ENCODE measurements around the gene NPFF.
"Not testable (repeated sequence)": the region's sequence is repeated elsewhere in the genome, so short reads cannot be mapped to it uniquely, and the experiment has no call there.

NPFF gene

GRCh38 chr12:53481939-53482586 lies 25.2 kb downstream of the NPFF start:
- Histone ChIP-seq H3K9ac (no peak overlapping the region), H2AFZ (no peak overlapping the region), H3K27me3 (ENCODE audit: control insufficient read depth, insufficient read depth, low read length) (no peaks in the 10 kb centered on the region), H3K4me2 (ENCODE audit: low read length) (no peak overlapping the region), H3K79me2 (peaks cover 2% of the 10 kb centered on the region), H3K9me3 (ENCODE audit: control insufficient read depth, low read length) (no peaks in the 10 kb centered on the region), H3K27ac (no peak overlapping the region), H3K4me3 (ENCODE audit: low read depth, low read length) (no peak overlapping the region), H3K4me1 (peaks cover 5% of the 10 kb centered on the region), H3K36me3 (ENCODE audit: control insufficient read depth, insufficient read depth, low read length) (no peaks in the 10 kb centered on the region)
- TF ChIP-seq CTCF (IDR thresholded peaks at IDR 0.05) = peak; percentile 18

GRCh38 chr12:53481458-53481857 lies 25.8 kb downstream of the NPFF start:
- H3K4me3 ChIP-seq (ENCODE audit: low read depth, low read length); H2AFZ ChIP-seq; H3K36me3 ChIP-seq (ENCODE audit: control insufficient read depth, insufficient read depth, low read length); H3K9me3 ChIP-seq (ENCODE audit: control insufficient read depth, low read length); H3K79me2 ChIP-seq; H3K9ac ChIP-seq; H3K4me2 ChIP-seq (ENCODE audit: low read length); H3K27ac ChIP-seq; H3K27me3 ChIP-seq (ENCODE audit: control insufficient read depth, insufficient read depth, low read length): not testable (repeated sequence)
- H3K4me1 ChIP-seq = peaks cover 11% of the 10 kb centered on the region

- no peak overlapping the region for H2AFZ ChIP-seq
- H3K4me1 ChIP-seq = peaks cover 16% of the 10 kb centered on the region
- no peak overlapping the region for H3K4me2 ChIP-seq (ENCODE audit: low read length)
- H3K79me2 ChIP-seq = peaks cover 15% of the 10 kb centered on the region
- H3K9ac ChIP-seq = no peak overlapping the region
- H3K36me3 ChIP-seq (ENCODE audit: control insufficient read depth, insufficient read depth, low read length) = no peaks in the 10 kb centered on the region
- no peaks in the 10 kb centered on the region for H3K27me3 ChIP-seq (ENCODE audit: control insufficient read depth, insufficient read depth, low read length)
- H3K9me3 ChIP-seq (ENCODE audit: control insufficient read depth, low read length) = no peaks in the 10 kb centered on the region
- TF ChIP-seq CTCF (IDR thresholded peaks at IDR 0.05) = no peak
- H3K4me3 ChIP-seq (ENCODE audit: low read depth, low read length) = no peak overlapping the region
- H3K27ac ChIP-seq = no peak overlapping the region
Measured at GRCh38 chr12:53480491-53481442, 26.5 kb downstream of the NPFF start.

- Histone ChIP-seq H3K9me3 (ENCODE audit: control insufficient read depth, low read length) (no peaks in the 10 kb centered on the region), H3K4me2 (ENCODE audit: low read length) (no peak overlapping the region), H2AFZ (no peak overlapping the region), H3K79me2 (peaks cover 17% of the 10 kb centered on the region), H3K4me3 (ENCODE audit: low read depth, low read length) (no peak overlapping the region), H3K36me3 (ENCODE audit: control insufficient read depth, insufficient read depth, low read length) (no peaks in the 10 kb centered on the region), H3K4me1 (peaks cover 22% of the 10 kb centered on the region), H3K27me3 (ENCODE audit: control insufficient read depth, insufficient read depth, low read length) (no peaks in the 10 kb centered on the region), H3K9ac (no peak overlapping the region), H3K27ac (no peak overlapping the region)
- no peak for TF ChIP-seq CTCF (IDR thresholded peaks at IDR 0.05)
Measured at GRCh38 chr12:53479331-53479730, 28.0 kb downstream of the NPFF start.

- Histone ChIP-seq H3K4me1 (peaks cover 22% of the 10 kb centered on the region), H3K9me3 (ENCODE audit: control insufficient read depth, low read length) (no peaks in the 10 kb centered on the region)
- no peak for TF ChIP-seq CTCF (IDR thresholded peaks at IDR 0.05)
Measured at GRCh38 chr12:53478865-53479264, 28.4 kb downstream of the NPFF start.

More at GRCh38 chr12:53478865-53479264, 28.4 kb downstream of the NPFF start:
- Histone ChIP-seq H3K4me2 (ENCODE audit: low read length) (no peak overlapping the region), H3K79me2 (peaks cover 17% of the 10 kb centered on the region), H3K27me3 (ENCODE audit: control insufficient read depth, insufficient read depth, low read length) (no peaks in the 10 kb centered on the region), H3K9ac (no peak overlapping the region), H3K36me3 (ENCODE audit: control insufficient read depth, insufficient read depth, low read length) (no peaks in the 10 kb centered on the region), H2AFZ (no peak overlapping the region), H3K27ac (no peak overlapping the region), H3K4me3 (ENCODE audit: low read depth, low read length) (no peak overlapping the region)

Data from parathyroid adenoma (tissue), 2 donors.